ENCODE data around the gene LCN10. TPM values are rescaled to one million over a fixed set of nuclear protein-coding genes. Genes with fewer than 3 reads are reported as not detected.
"Not testable (repeated sequence)": the region's sequence is repeated elsewhere in the genome, so short reads cannot be mapped to it uniquely, and the experiment has no call there.

The LCN10 gene
- total RNA-seq, result 1 to 10 TPM in 2 of 4 donors, under 1 TPM in 1, not detected in 1; 0.61 to 5.7 (median 1.7) TPM

GRCh38 chr9:136742591-136743391, at the start of gene LCN10:
Gene LCN10, minus strand, starts transcription at chr9:136742940. Its CDS starts 37 bp downstream, at chr9:136742903.
- no peak for DNase-seq (ENCODE audit: low spot score in 2 of 2)
- intact Hi-C loops (cut with DNase I; ENCODE audit: low total_unique reads), result no loop called here
- TF ChIP-seq POLR2A (IDR thresholded peaks at IDR 0.05), result no peak
- TF ChIP-seq CTCF (IDR thresholded peaks at IDR 0.05), result no peak
- WGBS, 2 donors, result 30 to 35% methylated on average over 12 to 17 of the region's 25 CpGs
- H3K4me3 ChIP-seq (ENCODE audit: low read depth, poor library complexity, severe bottlenecking), result no peak within 1 kb of the TSS

DNA sequence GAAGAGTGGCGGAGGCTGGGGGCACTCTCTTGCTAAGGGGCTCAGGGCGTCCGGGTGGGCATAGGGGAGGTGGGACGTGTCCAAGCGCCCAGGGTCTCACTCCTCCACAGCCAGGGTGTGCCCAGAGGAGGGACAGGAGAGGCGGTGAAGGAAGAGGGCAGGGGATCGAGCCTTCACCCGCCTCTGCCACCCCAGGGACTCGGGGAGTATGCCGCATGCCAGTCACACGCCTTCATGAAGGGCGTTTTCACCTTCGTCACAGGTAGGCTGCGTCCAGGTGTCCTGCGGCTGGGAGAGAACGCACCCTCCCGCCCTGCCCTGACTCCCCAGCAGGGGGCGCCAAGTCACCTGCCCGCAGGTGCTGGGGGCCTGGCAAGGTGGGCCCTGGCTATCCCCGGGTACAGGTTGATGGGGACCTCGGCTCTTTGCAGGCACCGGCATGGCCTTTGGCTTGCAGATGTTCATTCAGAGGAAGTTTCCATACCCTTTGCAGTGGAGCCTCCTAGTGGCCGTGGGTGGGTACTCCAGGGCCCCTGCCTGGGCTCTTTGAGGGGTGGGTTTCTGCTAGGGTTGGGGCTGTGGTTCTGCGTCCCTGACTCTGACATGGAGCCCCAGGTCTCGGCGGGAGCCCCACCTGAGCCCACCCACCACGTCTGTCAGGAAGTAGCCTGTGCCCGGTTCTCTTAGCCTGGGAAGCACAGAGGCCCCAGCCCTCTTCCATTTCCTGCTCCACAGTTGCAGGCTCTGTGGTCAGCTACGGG, 49.0 kb upstream of the LCN10 start:
- peak overlapping the region; percentile 54 for H3K4me3 ChIP-seq (ENCODE audit: low read depth, poor library complexity, severe bottlenecking)
- TF ChIP-seq POLR2A (IDR thresholded peaks at IDR 0.05) (no peak), CTCF (IDR thresholded peaks at IDR 0.05) (peak in 2 of 3 donors; percentile 8 to 54)
- intact Hi-C loops (cut with DNase I; ENCODE audit: low total_unique reads), result no loop called here
- peak in 1 of 2 donors; percentile 93 for DNase-seq (ENCODE audit: low spot score in 2 of 2)
- WGBS, 2 donors, result 5 to 7% methylated on average over 18 to 29 of the region's 29 CpGs

GRCh38 chr9:136790640-136791515, 48.1 kb upstream of the LCN10 start, which contains the start of gene TMEM141:
Gene TMEM141, plus strand, starts transcription at chr9:136791344. Its CDS starts 27 bp downstream, at chr9:136791371.
- WGBS, 2 donors, result 0 to 2% methylated on average over 40 to 54 of the region's 70 CpGs
- peak in 1 of 2 donors; percentile 42 for TF ChIP-seq POLR2A (IDR thresholded peaks at IDR 0.05)
- no peak for TF ChIP-seq CTCF (IDR thresholded peaks at IDR 0.05)
- DNase-seq (ENCODE audit: low spot score in 2 of 2), result peak; percentile 100
- H3K4me3 ChIP-seq (ENCODE audit: low read depth, poor library complexity, severe bottlenecking), result peak within 1 kb of the TSS; percentile 54
- intact Hi-C loops (cut with DNase I; ENCODE audit: low total_unique reads), result no loop called here

DNA sequence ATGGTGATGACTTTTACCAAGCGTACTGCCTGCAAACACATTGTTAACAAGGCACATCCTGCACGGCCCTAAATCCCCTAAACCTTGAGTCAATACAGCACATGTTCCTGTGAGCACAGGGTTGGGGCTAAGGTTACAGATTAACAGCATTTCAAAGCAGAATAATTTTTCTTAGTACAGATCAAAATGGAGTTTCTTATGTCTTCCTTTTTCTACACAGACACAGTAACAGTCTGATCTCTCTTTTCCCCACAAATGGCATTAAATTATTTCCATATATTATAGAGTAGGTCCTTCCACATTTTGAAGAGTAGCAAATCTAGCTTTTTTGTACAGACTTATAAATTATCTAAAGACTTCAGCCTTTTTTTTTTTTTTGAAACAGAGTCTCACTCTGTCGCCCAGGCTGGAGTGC, 46.8 kb upstream of the LCN10 start:
- TF ChIP-seq CTCF (IDR thresholded peaks at IDR 0.05) (no peak), POLR2A (IDR thresholded peaks at IDR 0.05) (no peak)
- H3K4me3 ChIP-seq (ENCODE audit: low read depth, poor library complexity, severe bottlenecking), result no peak overlapping the region
- no peak for DNase-seq (ENCODE audit: low spot score in 2 of 2)
- 75 to 80% methylated on average over 3 of the region's 3 CpGs for WGBS, 2 donors
- intact Hi-C loops (cut with DNase I; ENCODE audit: low total_unique reads), result no loop called here

- DNase-seq (ENCODE audit: low spot score in 2 of 2); H3K4me3 ChIP-seq (ENCODE audit: low read depth, poor library complexity, severe bottlenecking); intact Hi-C loops (cut with DNase I; ENCODE audit: low total_unique reads): not testable (repeated sequence)
- WGBS, 2 donors, result 80 to 85% methylated on average over 27 of the region's 27 CpGs
These were observed 46.1 kb upstream of the LCN10 start for GRCh38 chr9:136788644-136789522.

Measured in lower leg skin (tissue), 4 donors.